Mesothelial cell of epicardium (in vitro differentiated cells): ENCODE measurements around the gene P3H4. TPM values are rescaled to one million over a fixed set of nuclear protein-coding genes. Genes with fewer than 3 reads are reported as not detected.

Experiments used
- DNase-seq, 2 experiments: peaks; one replicate each; pipeline ENCODE4 v3.0.0; 2021; ENCODE audit warnings: low spot score in 2 of 2; ENCODE audit not compliant: unreplicated experiment in 2 of 2
- H3K27ac Mint-ChIP-seq: 2 replicates; pipeline ENCODE4 v1.8.0; 2021; ENCODE audit warnings: mixed read lengths
- H3K27me3 Mint-ChIP-seq: 2 replicates; pipeline ENCODE4 v1.8.0; 2021; ENCODE audit warnings: low read depth, mixed read lengths
- H3K36me3 Mint-ChIP-seq: 2 replicates; pipeline ENCODE4 v1.8.0; 2021; ENCODE audit warnings: mixed read lengths
- H3K4me1 Mint-ChIP-seq: 2 replicates; pipeline ENCODE4 v1.8.0; 2021; ENCODE audit warnings: mixed read lengths
- H3K4me3 Mint-ChIP-seq: 2 replicates; pipeline ENCODE4 v1.8.0; 2021; ENCODE audit warnings: mild to moderate bottlenecking, moderate library complexity, mixed read lengths
- H3K9me3 Mint-ChIP-seq: 2 replicates; pipeline ENCODE4 v1.8.0; 2021; ENCODE audit warnings: mixed read lengths
- total RNA-seq: library from RNA; stranded (reverse); gene quantifications from 3 replicates; pipeline ENCODE4 v1.2.1, GENCODE V29; 2021
- TF ChIP-seq, protein P1 (sequence below): fragments of 200-600 bp; sonication (generic); IDR thresholded peaks from one replicate; pipeline ENCODE4 v1.5.0; 2021; ENCODE audit warnings: antibody characterized with exemption; ENCODE audit not compliant: unreplicated experiment

The P3H4 gene
- total RNA-seq, 1 donor from 2014 or later, result 61.0 TPM

DNA sequence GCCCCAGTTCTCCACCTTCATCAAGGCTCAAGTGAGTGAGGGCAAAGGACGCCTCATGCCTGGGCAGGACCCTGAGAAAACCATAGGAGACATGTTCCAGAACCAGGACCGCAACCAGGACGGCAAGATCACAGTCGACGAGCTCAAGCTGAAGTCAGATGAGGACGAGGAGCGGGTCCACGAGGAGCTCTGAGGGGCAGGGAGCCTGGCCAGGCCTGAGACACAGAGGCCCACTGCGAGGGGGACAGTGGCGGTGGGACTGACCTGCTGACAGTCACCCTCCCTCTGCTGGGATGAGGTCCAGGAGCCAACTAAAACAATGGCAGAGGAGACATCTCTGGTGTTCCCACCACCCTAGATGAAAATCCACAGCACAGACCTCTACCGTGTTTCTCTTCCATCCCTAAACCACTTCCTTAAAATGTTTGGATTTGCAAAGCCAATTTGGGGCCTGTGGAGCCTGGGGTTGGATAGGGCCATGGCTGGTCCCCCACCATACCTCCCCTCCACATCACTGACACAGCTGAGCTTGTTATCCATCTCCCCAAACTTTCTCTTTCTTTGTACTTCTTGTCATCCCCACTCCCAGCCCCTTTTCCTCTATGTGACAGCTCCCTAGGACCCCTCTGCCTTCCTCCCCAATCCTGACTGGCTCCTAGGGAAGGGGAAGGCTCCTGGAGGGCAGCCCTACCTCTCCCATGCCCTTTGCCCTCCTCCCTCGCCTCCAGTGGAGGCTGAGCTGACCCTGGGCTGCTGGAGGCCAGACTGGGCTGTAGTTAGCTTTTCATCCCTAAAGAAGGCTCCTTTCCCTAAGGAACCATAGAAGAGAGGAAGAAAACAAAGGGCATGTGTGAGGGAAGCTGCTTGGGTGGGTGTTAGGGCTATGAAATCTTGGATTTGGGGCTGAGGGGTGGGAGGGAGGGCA lies 10.7 kb upstream of the P3H4 start:
- H3K36me3 Mint-ChIP-seq, result peaks cover 10% of the 10 kb centered on the region
- H3K4me1 Mint-ChIP-seq, result no peaks in the 10 kb centered on the region
- H3K9me3 Mint-ChIP-seq, result no peaks in the 10 kb centered on the region
- H3K4me3 Mint-ChIP-seq, result no peak overlapping the region
- no peak for DNase-seq
- TF ChIP-seq, protein P1, sequence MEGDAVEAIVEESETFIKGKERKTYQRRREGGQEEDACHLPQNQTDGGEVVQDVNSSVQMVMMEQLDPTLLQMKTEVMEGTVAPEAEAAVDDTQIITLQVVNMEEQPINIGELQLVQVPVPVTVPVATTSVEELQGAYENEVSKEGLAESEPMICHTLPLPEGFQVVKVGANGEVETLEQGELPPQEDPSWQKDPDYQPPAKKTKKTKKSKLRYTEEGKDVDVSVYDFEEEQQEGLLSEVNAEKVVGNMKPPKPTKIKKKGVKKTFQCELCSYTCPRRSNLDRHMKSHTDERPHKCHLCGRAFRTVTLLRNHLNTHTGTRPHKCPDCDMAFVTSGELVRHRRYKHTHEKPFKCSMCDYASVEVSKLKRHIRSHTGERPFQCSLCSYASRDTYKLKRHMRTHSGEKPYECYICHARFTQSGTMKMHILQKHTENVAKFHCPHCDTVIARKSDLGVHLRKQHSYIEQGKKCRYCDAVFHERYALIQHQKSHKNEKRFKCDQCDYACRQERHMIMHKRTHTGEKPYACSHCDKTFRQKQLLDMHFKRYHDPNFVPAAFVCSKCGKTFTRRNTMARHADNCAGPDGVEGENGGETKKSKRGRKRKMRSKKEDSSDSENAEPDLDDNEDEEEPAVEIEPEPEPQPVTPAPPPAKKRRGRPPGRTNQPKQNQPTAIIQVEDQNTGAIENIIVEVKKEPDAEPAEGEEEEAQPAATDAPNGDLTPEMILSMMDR, result no peak
- peak overlapping the region; percentile 59 for H3K27ac Mint-ChIP-seq
- H3K27me3 Mint-ChIP-seq, result no peaks in the 10 kb centered on the region

DNA sequence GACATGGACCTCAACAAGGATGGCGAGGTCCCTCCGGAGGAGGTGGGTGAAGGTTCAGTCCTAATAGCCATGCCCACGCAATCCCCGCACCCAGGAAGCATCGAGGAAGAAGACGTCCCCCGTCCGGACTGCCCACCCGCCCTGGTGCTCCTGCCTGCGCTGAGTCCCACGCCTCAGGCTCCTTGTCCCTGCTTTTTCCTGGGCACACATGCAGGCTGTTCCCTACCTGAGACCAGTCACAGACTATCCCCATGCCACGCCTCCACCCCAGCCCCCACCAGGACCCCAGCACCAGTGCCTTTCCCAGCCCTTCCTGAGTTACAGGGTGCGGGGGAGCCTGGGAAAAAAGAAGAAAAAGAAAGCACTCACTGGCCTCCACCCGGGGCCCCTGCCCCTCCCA lies 10.0 kb upstream of the P3H4 start:
- peak overlapping the region; percentile 21 for H3K27ac Mint-ChIP-seq
- H3K9me3 Mint-ChIP-seq, result no peaks in the 10 kb centered on the region
- no peak for DNase-seq
- TF ChIP-seq, protein P1, result no peak
- H3K36me3 Mint-ChIP-seq, result peaks cover 14% of the 10 kb centered on the region
- H3K4me1 Mint-ChIP-seq, result no peaks in the 10 kb centered on the region
- H3K4me3 Mint-ChIP-seq, result no peak overlapping the region
- H3K27me3 Mint-ChIP-seq, result no peaks in the 10 kb centered on the region

DNA sequence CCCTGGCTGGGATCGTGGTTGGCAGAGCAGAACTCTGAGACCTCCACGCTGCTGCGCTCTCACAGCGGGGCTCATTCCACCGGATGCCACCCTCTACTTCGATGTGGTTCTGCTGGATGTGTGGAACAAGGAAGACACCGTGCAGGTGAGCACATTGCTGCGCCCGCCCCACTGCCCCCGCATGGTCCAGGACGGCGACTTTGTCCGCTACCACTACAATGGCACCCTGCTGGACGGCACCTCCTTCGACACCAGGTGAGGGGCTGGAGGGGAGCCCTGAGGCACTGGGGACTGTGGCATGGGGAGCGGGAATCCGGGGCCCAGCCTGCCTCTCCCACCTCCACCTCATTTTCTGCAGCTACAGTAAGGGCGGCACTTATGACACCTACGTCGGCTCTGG lies 6.3 kb upstream of the P3H4 start:
- Mint-ChIP-seq H3K36me3 (peaks cover 9% of the 10 kb centered on the region), H3K9me3 (no peaks in the 10 kb centered on the region), H3K27me3 (no peaks in the 10 kb centered on the region), H3K4me3 (no peak overlapping the region), H3K27ac (peak overlapping the region; percentile 69), H3K4me1 (peaks cover 14% of the 10 kb centered on the region)
- no peak for DNase-seq
- TF ChIP-seq, protein P1, result no peak

DNA sequence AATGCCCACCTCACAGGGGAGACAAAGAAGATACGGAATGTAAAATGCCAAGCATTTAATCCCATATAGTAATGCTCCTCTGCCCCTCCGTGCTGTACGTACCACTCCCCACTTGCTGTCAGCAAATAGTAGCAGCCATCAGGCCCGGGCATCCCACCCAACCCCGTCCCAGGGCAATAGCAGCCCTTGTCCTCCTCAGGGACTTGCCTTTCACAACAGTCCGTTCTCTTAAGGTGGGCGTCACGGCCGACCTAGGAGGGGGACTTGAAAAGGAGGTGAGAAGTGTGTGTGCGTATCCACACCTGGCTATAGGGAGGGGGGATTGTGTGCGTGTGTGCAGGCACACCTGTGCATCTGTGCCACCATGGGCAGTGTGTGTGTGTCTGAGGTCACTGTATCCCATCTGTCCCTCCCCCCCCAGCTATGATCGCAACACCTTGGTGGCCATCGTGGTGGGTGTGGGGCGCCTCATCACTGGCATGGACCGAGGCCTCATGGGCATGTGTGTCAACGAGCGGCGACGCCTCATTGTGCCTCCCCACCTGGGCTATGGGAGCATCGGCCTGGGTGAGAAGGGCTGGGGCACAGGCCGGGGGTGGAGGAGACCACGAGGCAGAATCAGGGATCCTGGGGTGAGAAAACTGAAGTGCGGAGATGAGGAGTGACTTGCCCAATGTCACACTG lies 5.0 kb upstream of the P3H4 start:
- H3K4me1 Mint-ChIP-seq, result peaks cover 14% of the 10 kb centered on the region
- H3K27ac Mint-ChIP-seq, result no peak overlapping the region
- DNase-seq, result no peak
- peaks cover 9% of the 10 kb centered on the region for H3K36me3 Mint-ChIP-seq
- TF ChIP-seq, protein P1, result no peak
- H3K4me3 Mint-ChIP-seq, result no peak overlapping the region
- H3K27me3 Mint-ChIP-seq, result no peaks in the 10 kb centered on the region
- H3K9me3 Mint-ChIP-seq, result no peaks in the 10 kb centered on the region

DNA sequence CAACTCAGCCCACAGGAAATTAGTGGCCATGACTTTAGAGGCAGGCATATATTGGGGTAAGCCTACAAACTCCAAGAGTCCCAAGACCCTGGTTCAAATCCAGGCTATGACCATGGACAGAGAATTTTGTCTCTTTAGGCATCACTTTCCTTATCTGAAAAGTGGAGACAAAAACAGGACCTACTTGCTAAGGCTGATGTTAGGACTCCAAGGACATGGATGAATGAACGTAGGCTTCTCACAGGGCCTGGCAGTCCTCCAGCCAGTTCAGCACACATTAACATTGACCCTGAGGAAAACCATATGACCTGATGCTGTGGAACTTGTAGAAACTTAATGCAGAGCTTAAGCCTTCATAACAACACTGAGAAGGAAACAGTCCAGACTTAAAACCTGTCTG lies 2.4 kb upstream of the P3H4 start:
- peak overlapping the region; percentile 87 for H3K27ac Mint-ChIP-seq
- H3K4me1 Mint-ChIP-seq, result peaks cover 29% of the 10 kb centered on the region
- peaks cover 9% of the 10 kb centered on the region for H3K36me3 Mint-ChIP-seq
- H3K27me3 Mint-ChIP-seq, result no peaks in the 10 kb centered on the region
- H3K9me3 Mint-ChIP-seq, result no peaks in the 10 kb centered on the region
- TF ChIP-seq, protein P1, result no peak
- no peak for DNase-seq
- peak overlapping the region; percentile 84 for H3K4me3 Mint-ChIP-seq
